NCI-H2107 treated with DMSO at 0.1 percent for 48 hours (cell line): ENCODE results near the gene DLG5.

Experiments used
- DNase-seq: peaks from one replicate; lab custom pipeline; 2025; ENCODE audit not compliant: unreplicated experiment; lab: John Stamatoyannopoulos, UW

The DLG5 gene

GRCh38 chr10:77892021-77892739 lies 34.4 kb downstream of the DLG5 start:
- DNase-seq, result no peak

GRCh38 chr10:77890097-77890496 lies 36.5 kb downstream of the DLG5 start:
- DNase-seq, result no peak

- DNase-seq, result no peak
These were observed 37.2 kb downstream of the DLG5 start for GRCh38 chr10:77889277-77889903.

GRCh38 chr10:77888356-77888703 lies 38.2 kb downstream of the DLG5 start:
- DNase-seq, result no peak

- no peak for DNase-seq
These were observed 38.8 kb downstream of the DLG5 start for GRCh38 chr10:77887631-77888355.

GRCh38 chr10:77886795-77887355 lies 39.7 kb downstream of the DLG5 start:
- DNase-seq, result no peak

- DNase-seq, result no peak
These were observed 42.4 kb downstream of the DLG5 start for GRCh38 chr10:77884181-77884580.

GRCh38 chr10:77881636-77882035 lies 44.9 kb downstream of the DLG5 start:
- no peak for DNase-seq

- no peak for DNase-seq
These were observed 45.3 kb downstream of the DLG5 start for GRCh38 chr10:77881222-77881621.

- no peak for DNase-seq
These were observed 46.8 kb downstream of the DLG5 start for GRCh38 chr10:77879710-77880109.

- no peak for DNase-seq
These were observed 47.5 kb downstream of the DLG5 start for GRCh38 chr10:77879065-77879464.

GRCh38 chr10:77877441-77878344 lies 48.9 kb downstream of the DLG5 start:
- no peak for DNase-seq

- DNase-seq, result no peak
These were observed 50.8 kb downstream of the DLG5 start for GRCh38 chr10:77875730-77876129.

GRCh38 chr10:77874872-77875271 lies 51.7 kb downstream of the DLG5 start:
- no peak for DNase-seq

GRCh38 chr10:77873536-77874380 lies 52.8 kb downstream of the DLG5 start:
- no peak for DNase-seq

GRCh38 chr10:77872947-77873535 lies 53.5 kb downstream of the DLG5 start:
- DNase-seq, result no peak

GRCh38 chr10:77872151-77872946 lies 54.2 kb downstream of the DLG5 start:
- DNase-seq, result no peak

GRCh38 chr10:77869626-77870420 lies 56.7 kb downstream of the DLG5 start:
- DNase-seq, result no peak
